Thyroid gland (tissue), 4 donors: Measurements from ENCODE around the gene DOHH.

Source experiments
- CTCF ChIP-seq, 6 experiments: fragments of 200-600 bp in 3 of 6; fragments of 450-650 bp in 3 of 6; sonication (generic) in 3 of 6; IDR thresholded peaks; one replicate each; pipeline ENCODE4 v1.5.1; 2016 to 2019; ENCODE audit warnings: antibody characterized with exemption in 6 of 6, mild to moderate bottlenecking in 2 of 6, inconsistent platforms in 1 of 6, moderate library complexity in 1 of 6
- POLR2A ChIP-seq, 2 donors: fragments of 450-650 bp; IDR thresholded peaks; one replicate each; pipeline ENCODE4 v1.6.1; 2017; ENCODE audit warnings: antibody characterized with exemption in 2 of 2, mild to moderate bottlenecking in 2 of 2, moderate library complexity in 1 of 2

GRCh38 chr19:3507371-3508120, 7.1 kb upstream of the DOHH start:
- TF ChIP-seq POLR2A (IDR thresholded peaks at IDR 0.05) (no peak), CTCF (IDR thresholded peaks at IDR 0.05) (no peak)
